ENCODE results near the gene FMC1. TPM values are rescaled to one million over a fixed set of nuclear protein-coding genes. Genes with fewer than 3 reads are reported as not detected.

The FMC1 gene
- polyA plus RNA-seq, 1 donor: 21.0 TPM

DNA sequence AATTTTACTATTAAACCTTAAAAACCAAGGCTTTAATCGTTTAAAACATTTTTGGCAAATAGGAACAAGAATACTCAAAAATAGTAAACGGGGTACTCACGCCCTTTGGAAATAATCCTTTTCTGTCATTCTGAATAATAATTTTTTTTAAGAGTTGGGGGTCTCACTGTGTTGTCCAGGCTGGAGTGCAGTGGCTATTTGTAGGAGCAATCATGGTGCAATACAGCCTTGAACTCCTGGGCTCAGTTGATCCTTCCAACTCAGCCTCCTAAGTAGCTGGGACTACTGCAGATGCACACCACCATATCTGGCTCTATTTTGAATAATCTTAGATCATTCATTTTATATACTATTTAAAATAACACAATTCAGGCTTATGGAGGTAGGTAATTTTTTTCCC lies 43.5 kb downstream of the FMC1 start:
- no peak for DNase-seq

DNA sequence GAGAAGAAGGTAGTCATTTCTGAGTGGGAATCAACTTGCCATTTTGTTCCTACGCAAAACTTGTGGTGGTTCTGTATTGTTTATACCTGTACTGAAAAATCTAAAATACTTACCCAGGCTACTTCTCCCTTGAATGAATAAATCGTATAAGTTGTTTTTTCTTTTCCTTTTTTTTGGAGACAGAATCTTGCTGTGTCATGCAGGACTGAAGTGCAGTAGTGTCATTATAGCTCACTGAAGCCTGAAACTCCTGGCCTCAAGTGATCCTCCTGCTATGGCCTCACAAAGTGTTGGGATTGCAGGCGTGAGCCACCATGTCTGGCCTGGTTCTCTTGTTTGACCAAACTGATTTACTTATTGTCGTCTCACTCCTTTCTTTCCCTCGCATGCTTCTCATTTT lies 46.5 kb downstream of the FMC1 start:
- no peak for DNase-seq

DNA sequence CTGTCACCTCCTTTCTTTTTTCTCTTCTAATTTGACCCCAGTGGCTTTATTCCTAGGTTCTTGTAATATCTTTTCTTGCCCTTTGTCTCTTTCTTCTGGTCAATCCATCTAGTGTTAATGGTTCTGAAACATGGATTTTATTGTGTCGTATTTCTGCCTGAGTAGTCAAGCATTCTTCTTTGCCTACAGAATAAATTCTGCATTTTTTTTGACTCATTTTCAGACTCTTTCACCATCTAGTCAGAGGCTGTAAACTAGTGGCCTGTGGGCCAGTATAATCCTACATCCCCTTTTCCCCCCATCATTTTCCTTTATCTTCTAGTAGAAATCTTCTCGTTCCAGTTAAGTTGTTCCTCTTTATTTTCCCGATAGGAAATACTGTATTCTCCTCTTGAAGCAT lies 48.0 kb downstream of the FMC1 start:
- DNase-seq: no peak

DNA sequence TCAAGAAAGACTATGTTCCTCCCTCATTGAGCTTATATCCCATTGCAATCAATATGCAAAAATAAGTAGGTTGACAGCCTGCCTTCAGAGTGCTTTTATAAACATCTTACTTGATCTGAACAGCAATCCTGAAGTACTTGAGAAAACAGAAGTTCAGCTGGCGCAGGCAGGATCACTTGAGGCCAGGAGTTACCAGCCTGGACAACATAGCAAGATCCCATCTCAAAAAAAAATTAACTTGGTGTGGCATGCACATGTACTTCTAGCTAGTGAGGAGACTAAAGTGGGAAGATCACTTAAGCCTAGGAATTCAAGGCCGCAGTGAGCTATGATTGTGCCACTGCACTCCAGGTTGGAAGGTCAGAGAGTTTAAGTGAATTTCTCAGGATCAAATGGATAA lies 48.6 kb downstream of the FMC1 start:
- no peak for DNase-seq

DNA sequence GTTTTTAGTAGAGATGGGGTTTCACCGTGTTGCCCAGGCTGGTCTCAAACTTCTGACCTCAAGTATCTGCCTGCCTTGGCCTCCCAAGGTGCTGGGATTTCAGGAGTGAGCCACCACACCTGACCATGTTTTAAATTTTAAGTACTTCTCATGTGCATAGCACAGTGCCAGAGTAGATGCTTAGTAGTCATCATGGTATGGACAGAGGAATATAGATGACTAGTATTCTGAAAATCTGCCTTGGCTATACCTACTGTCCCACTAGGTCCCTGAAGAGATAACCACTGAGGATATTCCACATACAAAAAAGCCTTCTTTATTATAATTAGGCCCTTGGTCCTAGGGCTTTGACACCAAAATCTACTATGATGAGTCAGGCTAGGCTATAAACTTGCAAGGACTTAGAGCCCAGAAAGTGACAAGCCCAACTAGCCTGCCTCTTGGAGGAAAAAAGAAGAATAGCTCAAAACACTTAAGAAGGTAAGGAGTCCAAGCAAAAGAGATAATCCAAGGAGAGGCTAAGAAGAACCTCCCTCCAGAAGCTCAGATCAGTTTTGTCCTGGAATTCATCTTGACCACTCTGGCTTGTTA lies 52.6 kb downstream of the FMC1 start:
- DNase-seq: no peak

DNA sequence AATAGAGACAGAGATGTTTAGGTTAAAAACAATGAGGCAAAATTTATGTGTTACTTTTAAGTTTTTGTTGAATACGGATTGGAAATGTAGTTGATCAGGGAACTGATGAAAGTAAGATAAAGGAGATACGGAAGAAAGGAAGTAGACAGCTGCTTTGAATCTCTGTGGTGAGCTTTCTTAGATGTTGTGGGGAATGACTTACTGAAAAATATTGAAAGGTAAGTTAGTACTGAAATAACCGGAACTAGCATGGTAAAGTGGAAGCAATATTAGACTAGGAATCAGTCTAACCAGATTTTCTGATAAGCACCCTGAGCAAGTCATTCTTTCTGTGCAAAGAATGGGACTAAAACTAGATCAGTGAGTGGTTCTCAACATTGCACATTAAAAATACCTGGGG lies 53.4 kb downstream of the FMC1 start:
- no peak for DNase-seq

Other genes starting within 250 kb of the FMC1 start
- 10.5 TPM for gene ZC3HAV1, start 231.6 kb upstream of the FMC1 start, polyA plus RNA-seq (ENCODE audit: insufficient read length)
- gene UBN2, start 110.1 kb upstream of the FMC1 start, polyA plus RNA-seq (ENCODE audit: insufficient read length): 11.1 TPM
- gene LUC7L2, start 18.6 kb downstream of the FMC1 start, polyA plus RNA-seq (ENCODE audit: insufficient read length): 66.0 TPM
- not detected for gene KLRG2, start 142.3 kb downstream of the FMC1 start, polyA plus RNA-seq (ENCODE audit: insufficient read length)
- gene CLEC2L, start 182.3 kb downstream of the FMC1 start, polyA plus RNA-seq (ENCODE audit: insufficient read length): 1.1 TPM

All from hindlimb muscle (tissue), 1 donor.